Measurements from ENCODE around the gene SLC26A3. TPM values are rescaled to one million over a fixed set of nuclear protein-coding genes. Genes with fewer than 3 reads are reported as not detected.

SLC26A3 gene
- total RNA-seq, 1 experiment from 2014 or later: not detected

DNA sequence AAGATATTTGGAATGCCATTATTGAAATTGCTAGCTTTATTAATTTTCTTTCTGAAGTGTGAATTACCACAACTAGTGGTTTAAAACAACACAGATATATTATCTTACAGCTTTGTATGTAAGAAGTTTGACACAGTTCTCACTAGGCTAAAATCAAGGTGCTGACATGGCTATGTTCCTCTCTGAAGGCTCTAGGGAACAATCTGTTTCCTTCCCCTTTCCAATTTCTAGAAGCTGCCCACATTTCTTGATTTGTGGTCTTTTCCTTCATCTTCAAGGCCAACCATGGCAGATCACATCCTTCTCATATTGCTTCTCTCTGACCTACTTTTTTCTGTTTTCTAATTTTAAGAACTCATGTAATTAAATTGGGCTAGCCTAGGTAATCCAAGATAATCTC lies 43.3 kb upstream of the SLC26A3 start:
- Histone ChIP-seq H2BK5ac (ENCODE audit: insufficient read length, low read length) (no peak overlapping the region), H3K23me2 (ENCODE audit: insufficient read length, low read depth, low read length, poor library complexity, severe bottlenecking) (no peaks in the 10 kb centered on the region), H3K56ac (ENCODE audit: insufficient read length, low read depth, low read length) (no peak overlapping the region), H3K27ac (ENCODE audit: insufficient read length, low read depth, low read length) (no peak overlapping the region), H2AFZ (ENCODE audit: low read length) (no peak overlapping the region), H3K9ac (ENCODE audit: extremely low read depth, insufficient read length, low read length) (no peak overlapping the region), H4K91ac (ENCODE audit: insufficient read length, low read depth, low read length) (no peak overlapping the region), H4K5ac (ENCODE audit: insufficient read length, low read depth, low read length) (no peak overlapping the region), H2BK15ac (ENCODE audit: low read depth, low read length) (no peak overlapping the region), H3K18ac (ENCODE audit: insufficient read length, low read depth, low read length) (no peak overlapping the region), H3K23ac (ENCODE audit: insufficient read length, low read depth, low read length) (no peak overlapping the region), H4K20me1 (ENCODE audit: control insufficient read depth, insufficient read depth, insufficient read length) (no peaks in the 10 kb centered on the region), H3K14ac (ENCODE audit: insufficient read depth, low read length) (no peak overlapping the region), H3K9me3 (ENCODE audit: control insufficient read depth, low read depth, low read length) (no peaks in the 10 kb centered on the region), H2BK120ac (ENCODE audit: low read depth, low read length, poor library complexity, severe bottlenecking) (no peak overlapping the region), H2AK5ac (ENCODE audit: insufficient read length, low read length) (no peak overlapping the region), H3K4ac (ENCODE audit: low read depth, low read length) (no peak overlapping the region), H3K4me2 (ENCODE audit: insufficient read depth, insufficient read length, low read length) (no peak overlapping the region), H3K79me1 (ENCODE audit: insufficient read depth, low read depth, low read length, poor library complexity, severe bottlenecking) (no peaks in the 10 kb centered on the region), H3K79me2 (ENCODE audit: insufficient read depth, low read length) (no peaks in the 10 kb centered on the region), H2BK12ac (ENCODE audit: insufficient read length, low read depth, low read length) (no peak overlapping the region), H4K8ac (replicated peaks; ENCODE audit: insufficient read length, low read depth, low read length) (no peak overlapping the region), H2BK20ac (ENCODE audit: low read depth, low read length, poor library complexity, severe bottlenecking) (no peak overlapping the region), H3K4me1 (ENCODE audit: insufficient read depth, low read length) (no peaks in the 10 kb centered on the region), H3T11ph (ENCODE audit: low read length) (no peak overlapping the region), H3K27me3 (ENCODE audit: insufficient read depth, low read length) (no peaks in the 10 kb centered on the region)
- peaks cover 15 to 16% of the 10 kb centered on the region in 2 experiments; a peak in 4 of 5 replicates for H3K9me3 Mint-ChIP-seq
- peaks cover 3% of the 10 kb centered on the region in 2 experiments; a peak in 2 of 4 replicates for H3K4me1 Mint-ChIP-seq
- DNase-seq: no peak
- H3K4me3 Mint-ChIP-seq: no peak overlapping the region
- TF ChIP-seq, protein P1, sequence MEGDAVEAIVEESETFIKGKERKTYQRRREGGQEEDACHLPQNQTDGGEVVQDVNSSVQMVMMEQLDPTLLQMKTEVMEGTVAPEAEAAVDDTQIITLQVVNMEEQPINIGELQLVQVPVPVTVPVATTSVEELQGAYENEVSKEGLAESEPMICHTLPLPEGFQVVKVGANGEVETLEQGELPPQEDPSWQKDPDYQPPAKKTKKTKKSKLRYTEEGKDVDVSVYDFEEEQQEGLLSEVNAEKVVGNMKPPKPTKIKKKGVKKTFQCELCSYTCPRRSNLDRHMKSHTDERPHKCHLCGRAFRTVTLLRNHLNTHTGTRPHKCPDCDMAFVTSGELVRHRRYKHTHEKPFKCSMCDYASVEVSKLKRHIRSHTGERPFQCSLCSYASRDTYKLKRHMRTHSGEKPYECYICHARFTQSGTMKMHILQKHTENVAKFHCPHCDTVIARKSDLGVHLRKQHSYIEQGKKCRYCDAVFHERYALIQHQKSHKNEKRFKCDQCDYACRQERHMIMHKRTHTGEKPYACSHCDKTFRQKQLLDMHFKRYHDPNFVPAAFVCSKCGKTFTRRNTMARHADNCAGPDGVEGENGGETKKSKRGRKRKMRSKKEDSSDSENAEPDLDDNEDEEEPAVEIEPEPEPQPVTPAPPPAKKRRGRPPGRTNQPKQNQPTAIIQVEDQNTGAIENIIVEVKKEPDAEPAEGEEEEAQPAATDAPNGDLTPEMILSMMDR (conservative IDR thresholded peaks at IDR 0.05): no peak
- no peaks in the 10 kb centered on the region for H3K27me3 Mint-ChIP-seq (ENCODE audit: low read depth)
- no peak overlapping the region for H3K27ac Mint-ChIP-seq
- H3K36me3 Mint-ChIP-seq (ENCODE audit: insufficient read depth in 1 of 3, low read depth in 3 of 3): peaks cover 0 to 2% (median 0%) of the 10 kb centered on the region in 3 experiments; a peak in 2 of 7 replicates

Measured in H9 (cell line).